Globus pallidus (tissue), 1 donor: ENCODE data around the gene SLC39A11.
"Not testable (repeated sequence)": the region's sequence is repeated elsewhere in the genome, so short reads cannot be mapped to it uniquely, and the experiment has no call there.

ENCODE experiments used
- DNase-seq: peaks from one replicate; pipeline ENCODE4 v3.0.0-alpha.2; 2015; ENCODE audit warnings: low spot score

SLC39A11 gene

GRCh38 chr17:72654706-72655105, 437.8 kb downstream of the SLC39A11 start:
- DNase-seq: peak; percentile 46

- DNase-seq: no peak
Measured at GRCh38 chr17:72651988-72652387, 440.5 kb downstream of the SLC39A11 start.

- no peak for DNase-seq
Measured at GRCh38 chr17:72648702-72649101, 443.8 kb downstream of the SLC39A11 start.

GRCh38 chr17:72646176-72646575, 446.3 kb downstream of the SLC39A11 start:
- no peak for DNase-seq

- DNase-seq: no peak
Measured at GRCh38 chr17:72644492-72644891, 448.0 kb downstream of the SLC39A11 start.

GRCh38 chr17:72643575-72644216, 448.8 kb downstream of the SLC39A11 start:
- no peak for DNase-seq

- no peak for DNase-seq
Measured at GRCh38 chr17:72642720-72643119, 449.8 kb downstream of the SLC39A11 start.

- no peak for DNase-seq
Measured at GRCh38 chr17:72640415-72641165, 451.9 kb downstream of the SLC39A11 start.

GRCh38 chr17:72639711-72640110, 452.8 kb downstream of the SLC39A11 start:
- DNase-seq: no peak

- DNase-seq: not testable (repeated sequence)
Measured at GRCh38 chr17:72638932-72639331, 453.6 kb downstream of the SLC39A11 start.

- DNase-seq: no peak
Measured at GRCh38 chr17:72635034-72635635, 457.4 kb downstream of the SLC39A11 start.

GRCh38 chr17:72634621-72635020, 457.9 kb downstream of the SLC39A11 start:
- no peak for DNase-seq

GRCh38 chr17:72631949-72632684, 460.4 kb downstream of the SLC39A11 start:
- DNase-seq: no peak

- DNase-seq: no peak
Measured at GRCh38 chr17:72631568-72631948, 460.9 kb downstream of the SLC39A11 start.

GRCh38 chr17:72624652-72625051, 467.8 kb downstream of the SLC39A11 start:
- peak; percentile 29 for DNase-seq

GRCh38 chr17:72624226-72624625, 468.3 kb downstream of the SLC39A11 start:
- DNase-seq: no peak

GRCh38 chr17:72622661-72623433, 469.6 kb downstream of the SLC39A11 start:
- no peak for DNase-seq

- DNase-seq: peak; percentile 40
Measured at GRCh38 chr17:72619976-72620650, 472.4 kb downstream of the SLC39A11 start.

GRCh38 chr17:72618001-72618509, 474.4 kb downstream of the SLC39A11 start:
- peak; percentile 29 for DNase-seq

GRCh38 chr17:72617557-72617956, 474.9 kb downstream of the SLC39A11 start:
- no peak for DNase-seq

GRCh38 chr17:72616447-72616846, 476.0 kb downstream of the SLC39A11 start:
- no peak for DNase-seq
